Suprapubic skin (tissue), 4 donors: Measurements from ENCODE around the gene TEF. TPM values are rescaled to one million over a fixed set of nuclear protein-coding genes. Genes with fewer than 3 reads are reported as not detected.

Source experiments
- DNase-seq, 2 donors: peaks; one replicate each; pipeline ENCODE4 v3.0.0-alpha.2; 2019; ENCODE audit warnings: low spot score in 2 of 2
- H3K27ac ChIP-seq: fragments of 200-600 bp; sonication (generic); one replicate; pipeline ENCODE4 v1.5.1; 2019
- H3K27me3 ChIP-seq: fragments of 200-600 bp; sonication (generic); one replicate; pipeline ENCODE4 v1.5.1; 2019
- H3K36me3 ChIP-seq: fragments of 200-600 bp; sonication (generic); one replicate; pipeline ENCODE4 v1.5.1; 2019
- H3K4me1 ChIP-seq: fragments of 200-600 bp; sonication (generic); one replicate; pipeline ENCODE4 v1.5.1; 2019
- H3K4me3 ChIP-seq: fragments of 200-600 bp; sonication (generic); one replicate; pipeline ENCODE4 v1.5.1; 2019; ENCODE audit warnings: mild to moderate bottlenecking
- H3K9me3 ChIP-seq: fragments of 200-600 bp; sonication (generic); one replicate; pipeline ENCODE4 v1.5.1; 2019
- EP300 ChIP-seq: sonication (generic); formaldehyde crosslinking; IDR thresholded peaks from one replicate; pipeline ENCODE4 v1.6.1; 2017; ENCODE audit warnings: antibody characterized with exemption
- POLR2A ChIP-seq, 2 donors: fragments of 450-650 bp; IDR thresholded peaks; one replicate each; pipeline ENCODE4 v1.6.1; 2017; ENCODE audit warnings: antibody characterized with exemption in 2 of 2, mild to moderate bottlenecking in 2 of 2, moderate library complexity in 2 of 2
- POLR2AphosphoS5 ChIP-seq, 3 donors: sonication (generic); formaldehyde crosslinking; IDR thresholded peaks; one replicate each; pipeline ENCODE4 v1.6.1; 2017; ENCODE audit warnings: antibody characterized with exemption in 3 of 3
- WGBS: methylation state at CpG from one replicate; pipeline ENCODE4 v1.1.5; 2018; 5-methylcytosine and 5-hydroxymethylcytosine counted together
- total RNA-seq, 4 donors: library from RNA; depleted of rRNA; stranded (reverse); fragments of >200 nt; gene quantifications; one replicate each; pipeline ENCODE4 v1.1.0, GENCODE V29; 2016
- TF ChIP-seq, protein P1 (sequence below), 2 donors: fragments of 200-600 bp in 1 of 2; fragments of 450-650 bp in 1 of 2; sonication (generic) in 1 of 2; IDR thresholded peaks; one replicate each; pipeline ENCODE4 v1.5.1; 2016 to 2019; ENCODE audit warnings: antibody characterized with exemption in 2 of 2, mild to moderate bottlenecking in 1 of 2, moderate library complexity in 1 of 2

The TEF gene
- total RNA-seq, 4 donors from 2014 or later = 36.1 to 87.4 (median 46.8) TPM

GRCh38 chr22:41444360-41445128 is 62.8 kb downstream of the TEF start:
- peaks cover 10% of the 10 kb centered on the region for H3K36me3 ChIP-seq
- H3K9me3 ChIP-seq = no peaks in the 10 kb centered on the region
- no peaks in the 10 kb centered on the region for H3K27me3 ChIP-seq
- H3K4me3 ChIP-seq = peak overlapping the region; percentile 90
- H3K4me1 ChIP-seq = peaks cover 41% of the 10 kb centered on the region
- H3K27ac ChIP-seq = peak overlapping the region; percentile 98
- 1% methylated on average over 16 of the region's 35 CpGs for WGBS
- TF ChIP-seq, protein P1, sequence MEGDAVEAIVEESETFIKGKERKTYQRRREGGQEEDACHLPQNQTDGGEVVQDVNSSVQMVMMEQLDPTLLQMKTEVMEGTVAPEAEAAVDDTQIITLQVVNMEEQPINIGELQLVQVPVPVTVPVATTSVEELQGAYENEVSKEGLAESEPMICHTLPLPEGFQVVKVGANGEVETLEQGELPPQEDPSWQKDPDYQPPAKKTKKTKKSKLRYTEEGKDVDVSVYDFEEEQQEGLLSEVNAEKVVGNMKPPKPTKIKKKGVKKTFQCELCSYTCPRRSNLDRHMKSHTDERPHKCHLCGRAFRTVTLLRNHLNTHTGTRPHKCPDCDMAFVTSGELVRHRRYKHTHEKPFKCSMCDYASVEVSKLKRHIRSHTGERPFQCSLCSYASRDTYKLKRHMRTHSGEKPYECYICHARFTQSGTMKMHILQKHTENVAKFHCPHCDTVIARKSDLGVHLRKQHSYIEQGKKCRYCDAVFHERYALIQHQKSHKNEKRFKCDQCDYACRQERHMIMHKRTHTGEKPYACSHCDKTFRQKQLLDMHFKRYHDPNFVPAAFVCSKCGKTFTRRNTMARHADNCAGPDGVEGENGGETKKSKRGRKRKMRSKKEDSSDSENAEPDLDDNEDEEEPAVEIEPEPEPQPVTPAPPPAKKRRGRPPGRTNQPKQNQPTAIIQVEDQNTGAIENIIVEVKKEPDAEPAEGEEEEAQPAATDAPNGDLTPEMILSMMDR (IDR thresholded peaks at IDR 0.05) = no peak
- no peak for TF ChIP-seq POLR2AphosphoS5 (IDR thresholded peaks at IDR 0.05)
- TF ChIP-seq POLR2A (IDR thresholded peaks at IDR 0.05) = no peak
- no peak for TF ChIP-seq EP300
- peak; percentile 93 to 96 for DNase-seq

- Histone ChIP-seq H3K27me3 (no peaks in the 10 kb centered on the region), H3K27ac (peak overlapping the region; percentile 98), H3K4me1 (peaks cover 39% of the 10 kb centered on the region), H3K9me3 (no peaks in the 10 kb centered on the region), H3K4me3 (peak overlapping the region; percentile 90), H3K36me3 (peaks cover 7% of the 10 kb centered on the region)
- TF ChIP-seq, protein P1 (IDR thresholded peaks at IDR 0.05) = no peak
- TF ChIP-seq EP300 (no peak), POLR2AphosphoS5 (IDR thresholded peaks at IDR 0.05) (no peak), POLR2A (IDR thresholded peaks at IDR 0.05) (no peak)
- 1% methylated on average over 22 of the region's 22 CpGs for WGBS
- DNase-seq = no peak
Measured at GRCh38 chr22:41445129-41446056, 63.7 kb downstream of the TEF start.

DNA sequence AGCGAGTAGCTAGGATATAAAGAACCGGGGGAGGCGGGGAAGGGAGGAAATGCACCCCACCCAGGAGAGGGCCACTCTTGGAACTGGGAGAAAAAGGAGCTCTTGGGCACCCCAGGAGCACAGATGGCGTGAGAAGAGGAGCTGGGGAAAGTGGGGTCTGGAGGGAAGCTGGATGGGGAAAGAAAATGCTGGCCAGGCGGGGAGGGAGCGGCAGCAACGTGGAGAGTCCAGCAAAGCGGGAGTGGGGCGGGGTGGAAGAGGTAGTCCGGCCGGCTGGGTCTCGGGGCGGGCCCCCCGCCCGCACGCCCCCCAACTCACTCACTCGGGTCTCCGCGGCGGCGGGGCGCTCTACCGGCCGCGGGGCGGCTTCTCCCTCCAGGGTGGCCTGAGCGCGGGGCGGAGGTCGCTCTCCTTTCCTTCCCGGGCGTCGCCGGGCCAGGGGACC is 64.3 kb downstream of the TEF start:
- Histone ChIP-seq H3K9me3 (no peaks in the 10 kb centered on the region), H3K27me3 (no peaks in the 10 kb centered on the region), H3K27ac (peak overlapping the region; percentile 98), H3K4me3 (peak overlapping the region; percentile 90), H3K36me3 (peaks cover 5% of the 10 kb centered on the region), H3K4me1 (peaks cover 39% of the 10 kb centered on the region)
- no peak for TF ChIP-seq POLR2AphosphoS5 (IDR thresholded peaks at IDR 0.05)
- no peak for TF ChIP-seq EP300
- TF ChIP-seq, protein P1 (IDR thresholded peaks at IDR 0.05) = no peak
- TF ChIP-seq POLR2A (IDR thresholded peaks at IDR 0.05) = no peak
- DNase-seq = no peak
- WGBS = under 1% methylated on average over 11 of the region's 34 CpGs

GRCh38 chr22:41446639-41447434 is 65.1 kb downstream of the TEF start, which contains the start of gene TOB2:
TOB2 (minus strand) TSS chr22:41446801; CDS start chr22:41437345, 9,456 bp downstream.
- TF ChIP-seq, protein P1 (IDR thresholded peaks at IDR 0.05) = no peak
- TF ChIP-seq POLR2A (IDR thresholded peaks at IDR 0.05) (peak; percentile 92 to 99), POLR2AphosphoS5 (IDR thresholded peaks at IDR 0.05) (peak; percentile 72 to 99 (median 98)), EP300 (no peak)
- Histone ChIP-seq H3K4me1 (peaks cover 33% of the 10 kb centered on the region), H3K4me3 (peak within 1 kb of the TSS; percentile 90), H3K36me3 (no peaks in the 10 kb centered on the region), H3K9me3 (no peaks in the 10 kb centered on the region), H3K27ac (peak within 1 kb of the TSS; percentile 98), H3K27me3 (no peaks in the 10 kb centered on the region)
- WGBS = under 1% methylated on average over 33 of the region's 85 CpGs
- peak; percentile 96 to 97 for DNase-seq
